Mucosa of stomach (tissue), 1 donor: Measurements from ENCODE around the gene ACAD8.

Experiments used
- H3K27me3 ChIP-seq: one replicate; pipeline ENCODE4 v1.7.0; 2013; ENCODE audit warnings: mild to moderate bottlenecking, low read length; ENCODE audit not compliant: control insufficient read depth, insufficient read depth
- H3K36me3 ChIP-seq: one replicate; pipeline ENCODE4 v1.7.0; 2013; ENCODE audit warnings: low read length; ENCODE audit not compliant: control insufficient read depth, insufficient read depth
- H3K4me1 ChIP-seq: one replicate; pipeline ENCODE4 v1.7.0; 2013; ENCODE audit warnings: mild to moderate bottlenecking, low read length; ENCODE audit not compliant: control insufficient read depth, insufficient read depth
- H3K4me3 ChIP-seq: one replicate; pipeline ENCODE4 v1.7.0; 2013; ENCODE audit warnings: low read length
- H3K9ac ChIP-seq: one replicate; pipeline ENCODE4 v1.7.0; 2013; ENCODE audit warnings: mild to moderate bottlenecking, low read length, moderate library complexity
- H3K9me3 ChIP-seq: one replicate; pipeline ENCODE4 v1.7.0; 2013; ENCODE audit warnings: mild to moderate bottlenecking, low read length, moderate library complexity; ENCODE audit not compliant: control insufficient read depth
- donor health status: Pancreatic carcinoma.

The ACAD8 gene

DNA sequence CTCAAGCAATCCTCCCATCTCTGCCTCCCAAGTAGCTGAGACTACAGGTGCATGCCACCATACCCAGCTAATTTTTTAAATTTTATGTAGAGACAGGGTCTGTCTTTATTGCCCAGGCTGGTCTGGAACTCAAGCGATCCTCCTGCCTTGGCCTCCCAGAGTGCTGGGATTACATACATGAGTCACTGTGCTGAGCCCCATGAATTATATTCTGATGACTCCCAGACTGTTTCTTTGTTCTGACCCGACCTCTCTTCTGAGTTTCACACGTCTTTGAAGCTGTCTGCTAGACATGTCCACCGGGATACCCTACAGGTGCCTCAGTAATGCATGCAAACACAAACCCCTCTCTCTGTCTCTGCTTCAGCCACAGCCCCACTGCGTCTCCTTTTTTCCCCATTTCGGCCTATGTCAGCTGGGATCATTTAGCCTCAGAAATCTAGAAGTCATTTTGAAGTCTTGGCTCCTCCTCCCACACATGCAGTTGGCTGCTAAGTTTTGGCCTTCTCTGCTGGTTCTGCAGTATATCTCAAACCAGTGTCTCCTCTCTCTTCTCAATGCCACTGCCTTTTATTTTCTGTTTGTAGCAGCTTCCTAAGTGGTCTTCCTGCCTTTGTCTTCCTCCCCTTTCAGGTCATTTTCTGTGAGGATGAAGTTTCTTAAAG, 24.1 kb upstream of the ACAD8 start:
- H3K9ac ChIP-seq = no peak overlapping the region
- peaks cover 5% of the 10 kb centered on the region for H3K4me1 ChIP-seq
- H3K9me3 ChIP-seq = no peaks in the 10 kb centered on the region
- H3K4me3 ChIP-seq = no peak overlapping the region
- no peaks in the 10 kb centered on the region for H3K27me3 ChIP-seq
- no peaks in the 10 kb centered on the region for H3K36me3 ChIP-seq

DNA sequence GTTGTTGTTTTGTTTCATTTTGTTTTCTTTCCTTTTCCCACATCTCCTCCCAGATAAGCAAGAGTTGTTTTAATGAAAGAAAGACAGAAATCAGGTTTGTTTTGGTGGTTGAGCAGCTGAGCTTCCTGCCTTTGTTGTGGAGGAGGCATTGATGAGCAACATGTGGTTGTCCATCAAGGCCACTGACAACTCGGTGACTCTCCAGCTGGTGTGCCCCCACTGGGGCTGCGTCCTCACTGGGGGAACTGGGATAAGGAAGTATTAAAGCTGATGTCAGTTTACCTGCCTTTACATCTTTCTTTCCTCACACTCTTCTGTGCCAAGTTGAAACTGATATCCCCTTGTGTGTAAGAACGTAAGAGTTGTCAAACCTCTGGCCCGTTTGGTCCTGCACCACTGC, 23.0 kb upstream of the ACAD8 start:
- peaks cover 3% of the 10 kb centered on the region for H3K36me3 ChIP-seq
- H3K9ac ChIP-seq = no peak overlapping the region
- no peak overlapping the region for H3K4me3 ChIP-seq
- H3K27me3 ChIP-seq = no peaks in the 10 kb centered on the region
- H3K9me3 ChIP-seq = no peaks in the 10 kb centered on the region
- peaks cover 5% of the 10 kb centered on the region for H3K4me1 ChIP-seq

DNA sequence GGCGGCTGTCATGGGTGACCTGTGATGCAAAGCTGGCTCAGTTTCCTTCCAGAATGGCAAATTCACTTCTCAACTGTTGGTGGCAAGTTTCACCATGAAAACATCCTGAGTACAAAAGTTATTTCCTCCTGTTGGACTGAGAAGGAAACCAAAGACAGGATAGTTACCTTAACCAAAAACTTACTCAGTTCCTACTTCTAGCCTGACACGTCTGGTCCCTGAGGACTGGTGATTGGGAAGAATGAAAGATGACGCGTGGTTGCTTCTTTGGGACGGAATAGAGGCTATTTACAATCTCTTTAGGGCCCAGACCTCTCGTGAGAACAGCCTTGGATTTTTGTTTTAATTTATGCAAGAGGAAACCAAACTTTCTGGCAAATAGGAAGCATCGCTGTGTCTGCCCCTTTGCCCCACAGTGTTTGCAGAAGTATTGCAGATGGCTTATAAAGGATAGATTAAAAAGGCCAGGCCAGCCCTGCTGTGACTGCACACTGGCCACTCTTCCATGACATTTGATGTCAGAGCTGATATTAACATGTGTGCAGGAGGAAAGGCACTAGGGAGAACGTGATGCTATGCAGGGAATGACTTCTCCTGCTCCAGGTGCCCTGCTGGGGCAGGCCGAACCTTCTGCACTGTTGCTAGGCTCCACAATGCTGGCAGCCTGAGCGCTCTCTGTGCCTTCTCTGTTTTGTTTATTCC, 21.3 kb upstream of the ACAD8 start:
- Histone ChIP-seq H3K27me3 (no peaks in the 10 kb centered on the region), H3K4me1 (peaks cover 5% of the 10 kb centered on the region), H3K4me3 (no peak overlapping the region), H3K9me3 (no peaks in the 10 kb centered on the region), H3K9ac (no peak overlapping the region), H3K36me3 (peaks cover 3% of the 10 kb centered on the region)

- Histone ChIP-seq H3K9ac (no peak overlapping the region), H3K9me3 (no peaks in the 10 kb centered on the region), H3K4me3 (no peak overlapping the region), H3K27me3 (no peaks in the 10 kb centered on the region), H3K36me3 (peaks cover 3% of the 10 kb centered on the region), H3K4me1 (peaks cover 5% of the 10 kb centered on the region)
Measured at GRCh38 chr11:134233729-134234179, 19.6 kb upstream of the ACAD8 start.

DNA sequence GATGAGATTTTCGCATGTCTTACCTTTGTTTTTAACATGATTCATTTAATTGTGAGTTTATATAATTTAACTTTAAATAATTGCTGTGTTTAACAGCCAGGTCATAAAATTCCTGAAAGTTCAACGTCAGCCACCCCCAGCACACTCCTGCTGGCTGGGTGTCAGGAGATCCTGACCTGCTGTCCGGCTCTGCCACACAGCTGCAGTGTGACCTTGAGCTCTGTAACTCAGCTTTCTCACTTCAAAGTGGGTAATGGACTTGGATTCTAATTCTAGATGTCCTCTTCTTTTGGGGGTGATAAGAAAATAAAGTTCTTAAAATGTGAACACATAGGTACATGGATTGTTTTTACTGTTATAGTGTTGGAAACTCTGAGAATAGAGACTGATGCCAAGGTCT, 18.0 kb upstream of the ACAD8 start:
- Histone ChIP-seq H3K36me3 (peaks cover 3% of the 10 kb centered on the region), H3K9ac (no peak overlapping the region), H3K4me3 (no peak overlapping the region), H3K4me1 (peaks cover 5% of the 10 kb centered on the region), H3K9me3 (no peaks in the 10 kb centered on the region), H3K27me3 (no peaks in the 10 kb centered on the region)

DNA sequence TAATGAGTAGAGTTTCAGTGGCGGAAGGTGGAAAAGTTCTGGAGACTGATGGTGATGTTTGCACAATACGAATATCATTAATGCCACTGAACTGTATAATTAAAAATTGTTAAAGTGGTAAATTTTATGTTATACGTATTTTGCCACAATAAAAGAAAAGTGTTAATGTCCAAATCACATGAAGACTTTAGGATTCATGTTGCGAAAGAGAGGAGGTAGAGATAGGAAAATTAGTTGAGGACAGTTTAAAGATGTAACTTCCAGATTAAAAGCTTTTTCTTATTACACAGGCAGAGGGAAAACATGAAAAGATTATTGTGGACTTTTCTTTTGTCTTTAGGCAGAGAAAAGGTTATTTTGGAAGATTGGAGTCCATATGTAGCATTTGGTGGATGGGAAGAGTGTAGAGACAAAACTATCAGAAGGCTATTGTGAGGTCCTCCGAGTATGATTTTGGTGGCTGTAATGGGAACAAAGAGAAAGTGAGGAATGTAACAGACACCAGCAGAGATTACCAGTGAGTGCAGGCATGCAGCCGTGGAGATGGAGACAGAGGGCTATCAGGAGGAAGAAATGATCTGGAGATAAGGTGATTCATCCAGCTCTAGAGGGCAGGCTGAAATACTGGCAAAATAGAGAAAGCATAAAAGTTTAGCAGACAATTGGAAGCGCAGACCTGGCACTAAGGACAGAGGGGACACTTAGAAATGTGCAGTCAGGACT, 16.4 kb upstream of the ACAD8 start:
- H3K9me3 ChIP-seq = no peaks in the 10 kb centered on the region
- peaks cover 3% of the 10 kb centered on the region for H3K36me3 ChIP-seq
- H3K4me1 ChIP-seq = peaks cover 5% of the 10 kb centered on the region
- H3K27me3 ChIP-seq = no peaks in the 10 kb centered on the region
- H3K9ac ChIP-seq = no peak overlapping the region
- H3K4me3 ChIP-seq = no peak overlapping the region

DNA sequence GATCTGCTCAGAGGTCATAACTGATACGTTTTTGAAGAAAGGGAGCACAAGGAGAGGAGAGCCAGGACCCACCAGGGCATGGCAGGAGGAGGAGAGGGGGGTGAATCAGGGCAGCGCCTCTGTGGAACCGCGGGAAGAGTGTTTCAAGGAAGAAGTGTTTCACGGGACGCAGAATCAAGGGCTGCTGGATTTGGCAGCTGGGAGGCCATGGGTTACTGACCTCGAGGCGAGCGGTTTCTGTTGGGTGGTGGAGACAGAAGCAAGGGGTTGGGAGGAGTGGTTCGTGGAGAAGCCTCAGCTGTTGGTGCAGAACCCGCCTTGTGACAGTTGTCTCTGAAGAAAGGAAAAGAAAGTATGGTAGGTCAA, 15.8 kb upstream of the ACAD8 start:
- peaks cover 2% of the 10 kb centered on the region for H3K4me1 ChIP-seq
- no peaks in the 10 kb centered on the region for H3K9me3 ChIP-seq
- H3K9ac ChIP-seq = no peak overlapping the region
- H3K27me3 ChIP-seq = no peaks in the 10 kb centered on the region
- H3K4me3 ChIP-seq = no peak overlapping the region
- H3K36me3 ChIP-seq = peaks cover 3% of the 10 kb centered on the region

GRCh38 chr11:134238956-134239355, 14.4 kb upstream of the ACAD8 start:
- no peaks in the 10 kb centered on the region for H3K4me1 ChIP-seq
- H3K4me3 ChIP-seq = no peak overlapping the region
- H3K9me3 ChIP-seq = no peaks in the 10 kb centered on the region
- H3K36me3 ChIP-seq = peaks cover 3% of the 10 kb centered on the region
- H3K9ac ChIP-seq = no peak overlapping the region
- no peaks in the 10 kb centered on the region for H3K27me3 ChIP-seq

- H3K9ac ChIP-seq = no peak overlapping the region
- no peaks in the 10 kb centered on the region for H3K4me1 ChIP-seq
- no peaks in the 10 kb centered on the region for H3K36me3 ChIP-seq
- H3K4me3 ChIP-seq = no peak overlapping the region
- H3K27me3 ChIP-seq = no peaks in the 10 kb centered on the region
- no peaks in the 10 kb centered on the region for H3K9me3 ChIP-seq
Measured at GRCh38 chr11:134240592-134240991, 12.8 kb upstream of the ACAD8 start.

DNA sequence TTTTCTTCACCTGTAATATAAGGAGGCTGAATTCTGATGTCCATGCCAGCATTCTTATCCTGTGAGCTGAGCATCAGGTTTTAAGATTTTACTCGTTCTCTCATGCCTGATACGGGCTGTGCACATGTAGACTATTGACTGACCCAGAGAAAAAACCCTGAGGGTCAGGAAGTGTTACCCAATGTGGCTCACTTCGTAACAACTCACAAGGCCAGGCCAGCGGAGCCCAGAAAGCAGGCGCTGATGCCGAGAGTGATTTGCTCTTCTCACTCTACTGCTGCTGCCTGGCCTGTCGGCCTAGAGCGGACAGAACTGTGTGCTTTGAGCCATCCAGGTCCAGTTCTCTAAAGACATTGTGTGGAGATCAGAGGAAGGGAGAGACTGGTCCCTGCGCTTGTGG, 11.0 kb upstream of the ACAD8 start:
- no peaks in the 10 kb centered on the region for H3K4me1 ChIP-seq
- no peak overlapping the region for H3K9ac ChIP-seq
- H3K4me3 ChIP-seq = no peak overlapping the region
- no peaks in the 10 kb centered on the region for H3K36me3 ChIP-seq
- H3K9me3 ChIP-seq = no peaks in the 10 kb centered on the region
- H3K27me3 ChIP-seq = no peaks in the 10 kb centered on the region

DNA sequence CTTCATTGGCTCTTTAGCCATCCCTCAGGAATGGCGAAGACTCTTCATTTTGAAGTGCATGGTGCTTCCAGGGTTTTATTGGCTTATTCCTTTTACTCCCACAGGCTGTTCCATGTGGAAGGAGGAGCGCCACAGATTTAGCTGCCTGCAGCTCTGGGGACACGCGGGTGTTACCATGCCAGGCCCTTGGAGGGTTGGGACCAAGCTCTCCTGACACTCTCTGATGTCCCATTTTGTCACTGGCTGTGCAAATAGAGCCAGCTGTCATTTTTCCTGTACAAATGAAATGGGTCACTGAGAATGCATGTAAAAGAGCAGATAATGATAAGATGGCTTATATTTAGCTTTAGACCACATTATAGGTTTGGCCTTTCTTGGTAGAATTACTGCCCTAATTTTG, 9.5 kb upstream of the ACAD8 start:
- Histone ChIP-seq H3K4me3 (no peak overlapping the region), H3K27me3 (no peaks in the 10 kb centered on the region), H3K9ac (no peak overlapping the region), H3K36me3 (no peaks in the 10 kb centered on the region), H3K9me3 (no peaks in the 10 kb centered on the region), H3K4me1 (no peaks in the 10 kb centered on the region)

GRCh38 chr11:134244593-134244992, 8.8 kb upstream of the ACAD8 start:
- Histone ChIP-seq H3K36me3 (no peaks in the 10 kb centered on the region), H3K27me3 (no peaks in the 10 kb centered on the region), H3K4me1 (no peaks in the 10 kb centered on the region), H3K9ac (no peak overlapping the region), H3K4me3 (no peak overlapping the region), H3K9me3 (no peaks in the 10 kb centered on the region)
